HG02852 (cell line): Measurements from ENCODE around the gene SNX22.
"Not testable (repeated sequence)": the region's sequence is repeated elsewhere in the genome, so short reads cannot be mapped to it uniquely, and the experiment has no call there.

Experiments
- ATAC-seq: cut with Tn5 transposase; IDR thresholded peaks from one replicate; pipeline ENCODE4 v1.9.1; 2021; ENCODE audit warnings: mild to moderate bottlenecking, moderate library complexity; ENCODE audit not compliant: unreplicated experiment

The SNX22 gene

DNA sequence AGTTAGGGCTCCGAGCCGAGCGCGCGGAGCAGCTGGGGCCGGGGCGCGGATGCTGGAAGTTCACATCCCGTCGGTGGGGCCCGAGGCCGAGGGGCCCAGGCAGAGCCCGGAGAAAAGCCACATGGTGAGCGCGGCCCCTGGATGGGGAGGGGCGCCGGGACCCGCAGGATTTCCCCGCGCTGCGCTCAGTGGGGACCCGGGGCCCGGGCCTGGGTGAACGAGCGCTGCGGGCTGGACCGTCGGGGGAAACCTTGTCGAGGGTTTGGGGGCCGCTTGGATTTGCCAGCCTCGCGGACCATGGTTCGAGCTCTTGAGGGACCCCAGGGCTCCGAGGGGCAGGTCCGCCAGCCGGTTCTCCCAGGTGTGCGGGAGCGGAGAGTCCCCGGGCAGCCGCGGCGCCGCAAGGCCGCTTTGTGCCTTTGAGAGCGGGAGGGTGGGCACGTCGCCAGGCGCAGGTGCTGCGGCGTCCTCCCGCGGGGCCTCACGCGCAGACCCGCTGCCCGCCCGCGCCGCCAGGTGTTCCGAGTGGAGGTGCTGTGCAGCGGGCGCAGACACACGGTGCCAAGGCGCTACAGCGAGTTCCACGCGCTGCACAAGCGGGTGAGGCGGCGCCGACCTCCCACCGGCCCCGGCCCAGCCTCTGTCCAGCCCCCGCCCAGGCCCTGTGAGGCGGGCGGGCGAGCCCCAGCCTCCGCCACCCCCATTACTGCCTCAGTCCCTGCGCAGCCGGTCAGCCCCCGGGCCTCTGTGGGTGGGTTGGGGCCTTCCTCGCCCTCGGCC is at the start of gene SNX22:
SNX22 (plus strand) TSS at position 5 of the 780 bp plus-strand sequence; CDS start at position 50, 45 bp downstream.
- peak; percentile 13 for ATAC-seq

DNA sequence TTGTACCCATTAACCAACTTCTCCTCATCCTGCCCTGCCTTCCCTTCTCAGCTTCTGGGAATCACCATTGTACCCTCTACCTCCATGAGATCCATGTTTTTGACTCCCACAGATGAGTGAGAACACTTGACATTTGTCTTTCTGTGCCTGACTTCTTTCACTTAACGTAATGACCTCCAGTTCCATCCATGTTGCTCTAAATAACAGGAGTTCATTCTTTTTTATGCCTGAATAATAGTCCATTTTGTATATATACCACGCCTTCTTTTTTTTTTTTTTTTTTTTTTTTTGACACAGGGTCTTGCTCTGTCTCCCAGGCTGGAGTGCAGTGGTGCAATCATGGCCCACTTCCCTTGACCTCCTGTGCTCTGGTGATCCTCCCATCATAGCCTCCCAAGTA is 49.0 kb upstream of the SNX22 start:
- no peak for ATAC-seq

DNA sequence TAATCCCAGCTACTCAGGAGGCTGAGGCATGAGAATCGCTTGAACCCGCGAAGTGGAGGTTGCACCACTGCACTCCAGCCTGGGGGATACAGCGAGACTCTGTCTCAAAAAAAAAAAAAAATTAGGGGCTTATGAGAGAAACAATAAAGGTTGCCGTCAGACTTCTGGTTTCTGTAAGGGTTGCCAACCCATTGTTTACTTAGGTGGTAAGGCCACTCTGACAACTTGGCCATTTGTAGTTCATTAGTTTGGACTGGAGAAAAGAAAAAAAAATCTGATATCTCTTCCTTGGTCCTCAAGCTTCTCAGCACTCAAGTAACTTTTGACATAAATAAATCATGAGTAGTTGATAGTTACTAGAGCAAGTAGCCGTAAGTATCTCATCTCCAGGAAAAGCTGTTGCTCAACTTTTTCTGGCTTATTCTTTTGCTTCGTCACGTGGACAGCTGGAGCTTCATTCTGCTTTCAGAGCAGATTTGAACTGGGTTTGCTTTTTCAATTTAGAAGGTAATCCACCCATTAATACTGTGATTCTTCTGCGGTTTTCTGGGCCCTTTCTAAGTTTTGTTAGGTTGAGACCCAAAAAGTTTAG is 46.3 kb upstream of the SNX22 start:
- ATAC-seq: no peak

DNA sequence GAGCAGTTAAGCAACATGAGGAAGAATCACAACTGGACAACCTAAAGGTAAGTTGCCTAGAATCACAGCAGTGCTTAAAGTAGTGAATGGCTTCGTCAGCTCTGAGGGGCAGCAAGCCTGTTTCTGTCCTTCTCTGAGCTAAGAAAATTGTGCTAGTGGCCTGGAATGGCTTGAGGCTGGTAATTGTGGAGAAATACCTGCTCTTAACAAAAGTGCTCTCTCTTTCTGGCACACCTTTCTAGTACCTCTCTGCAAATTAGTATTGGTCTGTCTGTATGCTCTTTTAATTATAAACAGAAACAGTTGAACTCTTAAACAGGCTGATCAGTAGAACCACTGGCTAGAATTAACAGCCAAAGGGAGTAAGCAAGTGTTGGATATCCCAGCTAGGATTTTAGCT is 44.2 kb upstream of the SNX22 start:
- no peak for ATAC-seq

DNA sequence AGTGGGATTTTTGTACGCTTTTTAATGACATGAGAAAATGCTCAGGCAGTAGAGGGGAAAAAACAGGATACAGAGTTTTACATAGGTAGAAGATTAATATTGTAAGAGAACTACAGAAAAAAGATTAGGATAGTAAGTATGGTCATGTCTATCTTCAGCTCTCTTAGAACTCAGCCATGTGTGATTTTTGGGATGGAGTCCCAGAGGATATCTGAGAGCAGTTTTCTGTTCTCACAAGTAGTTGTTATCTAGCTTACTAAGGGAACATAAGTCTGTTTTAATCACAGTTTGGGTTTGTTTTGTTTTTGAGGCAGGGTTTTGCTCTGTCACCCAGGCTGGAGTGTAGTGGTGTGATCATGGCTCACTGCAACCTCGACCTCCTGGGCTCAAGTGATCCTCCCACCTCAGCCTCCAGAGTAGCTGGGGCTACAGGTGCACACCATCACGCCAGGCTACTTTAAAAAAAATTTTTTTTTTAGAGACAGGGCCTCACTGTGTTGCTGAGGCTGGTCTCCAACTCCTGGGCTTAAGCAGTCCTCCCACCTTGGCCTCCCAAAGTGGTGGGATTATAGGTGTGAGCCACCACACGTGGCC is 41.3 kb upstream of the SNX22 start:
- ATAC-seq: not testable (repeated sequence)

DNA sequence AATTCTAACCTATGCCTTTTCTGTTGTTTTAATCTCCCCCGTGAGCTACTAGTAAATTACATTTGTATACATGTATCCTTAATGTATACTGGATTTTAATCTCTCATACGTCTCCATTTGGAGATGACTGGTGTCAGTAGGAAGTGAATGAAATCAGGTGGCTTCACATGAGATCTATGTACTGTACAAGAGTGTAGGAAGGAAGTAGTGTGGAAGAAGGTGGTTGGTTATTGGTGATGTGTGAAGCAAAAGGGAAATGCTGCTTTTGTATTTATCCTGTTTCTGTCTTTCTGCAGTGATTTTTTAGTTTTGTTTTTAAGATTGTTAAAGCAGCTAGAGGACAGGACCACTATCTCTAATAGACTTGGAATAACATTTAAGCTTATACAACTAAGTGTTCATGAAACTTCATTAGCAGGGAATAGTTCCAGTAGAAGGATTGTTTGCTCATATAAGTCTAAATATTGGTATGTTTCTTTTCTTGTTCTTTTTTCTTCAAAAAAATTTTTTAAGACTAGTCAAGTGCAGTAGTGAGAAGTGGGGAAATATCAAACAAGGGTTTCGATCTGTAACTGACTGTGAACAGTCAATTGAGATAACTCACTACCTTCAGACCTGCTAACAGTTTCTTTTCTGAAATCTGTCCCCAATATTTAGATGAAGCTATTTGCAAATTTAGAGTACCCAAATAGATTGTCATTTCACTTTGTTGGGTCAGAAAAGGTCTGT is 40.4 kb upstream of the SNX22 start:
- no peak for ATAC-seq

DNA sequence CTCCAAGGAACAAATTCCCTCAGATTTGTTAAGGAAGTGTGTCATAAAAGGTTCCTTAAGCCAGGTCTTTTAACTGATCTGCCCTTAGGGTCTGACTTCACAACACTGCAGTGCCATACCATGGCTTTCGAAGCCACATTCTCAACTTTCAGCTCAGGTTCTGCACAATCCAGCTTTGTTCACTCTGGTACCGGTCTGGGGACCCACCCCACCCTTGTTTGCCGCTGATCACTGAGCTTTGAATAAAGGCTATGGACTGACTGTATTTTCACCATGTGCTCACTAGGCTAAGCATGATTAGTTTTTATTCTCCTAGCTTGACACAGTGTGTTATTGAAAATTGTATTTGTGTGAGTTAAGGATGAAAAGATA is 39.9 kb upstream of the SNX22 start:
- ATAC-seq: no peak

DNA sequence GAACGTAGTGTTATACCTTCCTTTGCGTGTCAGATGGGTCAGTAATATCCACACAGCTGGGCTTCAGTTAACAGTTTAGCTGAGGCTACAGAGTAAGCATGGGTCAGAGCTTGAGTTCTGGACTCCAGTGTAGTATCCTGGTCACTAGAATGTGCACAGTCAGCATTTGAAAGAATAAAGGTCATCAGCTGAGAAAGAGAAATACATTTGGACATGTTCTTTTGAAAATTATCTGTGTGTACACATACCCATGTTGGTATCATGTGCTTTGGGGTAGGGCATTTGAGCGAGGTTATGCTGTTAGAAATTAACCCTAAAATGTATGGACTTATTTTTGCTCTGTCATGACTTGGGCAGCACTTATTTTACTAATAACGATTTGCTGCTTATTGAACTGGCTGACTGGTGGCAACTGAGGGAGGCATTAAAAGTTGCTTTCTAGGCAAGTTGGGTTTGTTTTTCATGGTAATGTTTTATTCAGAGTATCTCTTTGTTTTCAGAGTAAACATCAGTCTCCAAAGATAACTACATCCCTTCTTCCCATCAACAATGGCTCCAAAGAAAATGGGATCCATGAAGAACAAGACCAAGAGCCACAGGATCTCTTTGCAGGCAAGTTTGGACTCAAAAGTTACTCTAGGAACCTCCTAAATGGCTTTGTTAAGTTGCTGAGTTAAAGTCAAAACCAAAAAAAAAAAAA is 39.3 kb upstream of the SNX22 start:
- no peak for ATAC-seq

DNA sequence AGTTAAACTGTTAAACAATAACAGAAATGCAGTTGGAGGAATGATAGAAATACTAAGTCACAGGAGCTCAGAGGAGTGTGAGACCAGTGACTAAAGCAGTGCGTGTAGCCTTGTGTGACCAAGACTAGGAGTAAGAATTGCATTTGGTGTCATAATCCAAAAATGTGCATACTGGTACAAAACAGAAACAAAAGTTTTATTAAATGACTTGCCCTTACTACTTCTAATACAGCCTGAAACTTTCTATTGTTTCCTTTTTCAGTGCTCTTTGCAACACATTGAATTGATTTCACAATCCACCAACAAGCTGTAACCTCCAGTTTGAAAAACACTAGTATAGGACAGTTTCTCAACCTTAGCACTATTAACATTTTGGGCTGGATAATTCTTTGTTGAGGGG is 38.6 kb upstream of the SNX22 start:
- no peak for ATAC-seq

DNA sequence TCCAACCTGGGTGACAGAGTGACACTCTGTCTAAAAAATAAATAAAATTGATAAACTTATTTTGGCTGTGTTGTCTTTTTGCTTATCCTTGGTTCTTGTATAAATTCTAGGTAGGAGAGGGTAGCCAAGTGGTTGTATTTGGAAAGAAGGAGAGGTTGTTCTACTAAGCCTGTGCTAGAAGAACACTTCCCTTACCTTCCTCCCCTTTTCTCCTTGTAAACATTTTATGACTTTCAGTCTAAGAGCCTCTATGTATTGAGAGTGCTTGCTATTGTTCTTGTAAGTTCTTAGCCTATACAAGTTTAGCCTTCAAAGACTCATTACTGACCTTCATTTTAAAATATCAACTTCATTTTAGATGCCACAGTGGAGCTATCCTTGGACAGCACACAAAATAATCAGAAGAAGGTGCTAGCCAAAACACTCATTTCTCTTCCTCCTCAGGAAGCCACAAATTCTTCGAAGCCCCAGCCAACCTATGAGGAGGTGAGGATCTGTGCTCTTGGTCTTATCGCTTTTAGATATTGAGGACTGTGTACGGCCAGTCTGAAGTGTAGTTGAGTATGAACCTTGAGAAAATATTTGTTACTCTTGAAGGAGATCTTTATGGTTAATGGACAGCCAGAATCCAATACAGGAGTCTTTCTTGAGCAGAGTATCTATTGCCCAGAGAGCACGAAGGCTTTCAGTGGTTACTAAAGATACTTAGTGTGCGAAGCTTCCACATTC is 33.6 kb upstream of the SNX22 start:
- ATAC-seq: no peak

DNA sequence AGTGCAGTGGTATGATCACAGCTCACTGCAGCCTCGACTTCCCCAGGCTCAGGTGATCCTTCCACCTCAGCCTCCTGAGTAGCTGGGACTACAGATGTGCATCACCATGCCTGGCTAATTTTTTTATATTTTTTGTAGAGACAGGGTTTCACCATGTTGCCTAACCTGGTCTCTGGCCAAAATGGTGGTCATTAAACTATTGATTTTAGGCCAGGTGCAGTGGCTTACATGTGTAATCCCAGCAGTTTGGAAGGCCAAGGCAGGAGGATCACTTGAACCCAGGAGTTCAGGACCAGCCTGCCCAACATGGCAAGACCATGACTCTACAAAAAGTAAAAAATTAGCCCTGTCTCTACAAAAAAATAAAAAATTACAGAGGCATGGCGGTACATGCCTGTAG is 31.2 kb upstream of the SNX22 start:
- not testable (repeated sequence) for ATAC-seq

DNA sequence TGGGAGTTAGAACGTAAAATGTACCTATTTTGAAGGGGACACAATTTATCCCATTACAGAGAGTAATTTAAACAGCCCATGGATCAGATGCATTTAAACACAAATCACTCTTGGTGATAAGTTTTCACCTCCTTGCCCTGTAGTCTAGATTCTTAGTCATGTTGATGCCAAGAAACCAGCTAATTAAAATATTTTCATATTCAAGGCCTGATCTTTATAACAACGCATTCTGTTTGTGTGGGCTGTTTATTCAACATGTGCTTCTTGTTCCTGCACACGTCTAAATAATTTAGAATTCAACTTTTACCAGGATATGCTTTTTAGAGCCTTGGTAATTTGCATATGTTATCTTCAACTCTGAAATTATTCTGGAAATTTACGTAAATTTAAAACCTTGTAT is 29.9 kb upstream of the SNX22 start:
- ATAC-seq: no peak

DNA sequence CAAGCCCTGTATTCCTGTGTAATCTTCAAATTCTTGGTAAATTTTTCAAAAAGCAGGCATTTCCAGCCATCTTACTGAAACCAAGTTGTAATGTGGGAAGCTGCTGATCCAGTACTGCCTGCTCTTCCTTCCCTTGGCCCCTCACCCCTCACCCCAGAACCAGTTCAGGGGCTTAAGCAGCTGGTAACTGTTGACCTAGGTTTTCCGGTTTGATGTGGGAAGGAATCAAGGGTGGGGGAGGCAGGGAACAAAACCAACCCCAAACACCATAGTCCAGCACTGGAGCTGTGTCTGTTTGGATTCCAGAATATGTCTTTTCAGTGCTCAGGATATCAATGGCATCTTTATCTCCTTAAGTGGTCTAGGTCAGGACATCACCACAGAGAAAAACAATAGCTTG is 29.1 kb upstream of the SNX22 start:
- ATAC-seq: no peak

DNA sequence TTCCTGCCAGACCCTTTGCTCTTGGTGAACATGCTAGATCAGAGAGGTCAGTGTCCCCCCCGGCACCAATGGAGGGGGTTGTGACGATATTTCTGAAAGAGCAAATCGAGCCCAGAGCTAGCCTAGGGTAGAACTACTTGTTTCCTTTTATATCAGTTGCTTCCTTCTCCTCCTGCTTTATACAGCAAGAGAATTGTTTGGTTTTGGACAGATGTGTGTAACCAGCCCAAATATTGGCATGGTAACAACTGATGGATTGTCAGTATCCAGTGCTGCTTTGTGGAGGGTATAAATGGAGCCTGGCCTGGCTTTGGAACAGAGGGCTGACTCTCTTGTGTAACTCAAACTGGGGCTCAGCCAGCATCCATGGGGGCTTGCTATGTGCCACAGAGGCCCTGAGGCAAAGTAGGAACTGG is 28.6 kb upstream of the SNX22 start:
- ATAC-seq: no peak

DNA sequence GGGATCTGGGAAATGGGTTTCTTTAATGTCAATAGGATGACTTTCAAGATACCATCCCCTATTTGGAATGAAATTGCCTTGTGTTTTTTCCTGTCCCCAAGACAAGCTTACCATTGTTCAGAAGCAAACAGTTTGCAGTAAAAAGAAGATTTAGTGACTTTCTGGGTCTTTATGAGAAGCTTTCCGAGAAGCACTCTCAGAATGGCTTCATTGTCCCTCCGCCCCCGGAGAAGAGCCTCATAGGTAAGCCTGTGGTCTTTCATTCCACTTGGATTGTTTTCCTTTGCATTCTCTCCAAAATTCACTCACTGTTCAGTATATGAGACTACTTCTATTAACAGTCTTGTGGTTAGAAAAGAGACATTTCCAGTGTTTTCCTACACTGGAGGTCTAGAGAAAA is 25.6 kb upstream of the SNX22 start:
- no peak for ATAC-seq

DNA sequence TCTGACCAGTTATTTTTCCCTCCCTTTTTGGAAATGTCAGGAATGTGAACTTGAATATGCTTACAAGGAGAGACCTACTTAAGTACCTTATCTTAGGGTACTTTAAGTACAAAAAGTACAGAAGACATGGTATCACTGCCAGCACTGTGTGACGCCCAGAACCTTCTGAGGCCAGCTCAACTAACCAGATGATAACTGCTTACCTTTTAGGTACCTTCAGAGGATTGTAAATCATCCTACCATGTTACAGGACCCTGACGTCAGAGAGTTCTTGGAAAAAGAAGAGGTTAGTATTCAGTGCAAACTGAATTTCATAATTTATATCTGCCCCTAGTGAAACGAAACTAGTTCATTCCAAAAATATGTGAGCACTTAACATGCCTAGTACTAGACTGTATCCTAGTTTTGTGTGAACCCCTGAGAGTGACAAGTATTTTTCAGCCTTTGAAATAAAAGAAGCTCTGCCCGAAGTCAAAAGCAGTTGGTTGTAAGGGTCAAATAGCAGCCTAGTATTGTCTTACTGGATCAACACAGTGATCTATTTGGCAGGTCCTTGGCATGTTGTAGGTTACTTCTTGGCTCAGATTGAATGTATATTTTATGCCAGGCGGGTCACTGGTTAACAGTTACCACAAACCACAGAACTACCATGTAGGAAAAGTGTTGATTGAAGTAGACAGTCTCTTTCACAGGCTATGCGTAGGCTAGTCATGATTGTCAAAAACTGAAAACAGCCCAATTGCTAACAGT is 23.8 kb upstream of the SNX22 start:
- ATAC-seq: no peak

DNA sequence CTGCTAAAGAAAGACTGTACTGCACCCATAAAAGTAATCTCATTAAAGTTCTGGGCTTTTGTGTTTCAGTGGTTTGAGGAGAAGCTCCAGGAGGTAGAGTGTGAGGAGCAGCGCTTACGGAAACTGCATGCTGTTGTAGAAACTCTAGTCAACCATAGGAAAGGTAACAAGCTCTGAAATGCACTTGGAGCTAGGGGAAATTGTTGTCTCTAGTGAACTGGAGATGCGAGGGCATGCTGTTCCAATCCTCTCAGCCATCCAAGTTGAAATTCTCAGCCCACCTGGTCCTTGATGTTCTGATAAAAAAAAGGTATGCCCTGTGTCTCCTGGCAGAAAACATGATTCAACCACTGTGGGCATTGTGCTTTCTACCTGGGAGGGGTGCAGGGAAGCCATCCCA is 21.4 kb upstream of the SNX22 start:
- no peak for ATAC-seq

DNA sequence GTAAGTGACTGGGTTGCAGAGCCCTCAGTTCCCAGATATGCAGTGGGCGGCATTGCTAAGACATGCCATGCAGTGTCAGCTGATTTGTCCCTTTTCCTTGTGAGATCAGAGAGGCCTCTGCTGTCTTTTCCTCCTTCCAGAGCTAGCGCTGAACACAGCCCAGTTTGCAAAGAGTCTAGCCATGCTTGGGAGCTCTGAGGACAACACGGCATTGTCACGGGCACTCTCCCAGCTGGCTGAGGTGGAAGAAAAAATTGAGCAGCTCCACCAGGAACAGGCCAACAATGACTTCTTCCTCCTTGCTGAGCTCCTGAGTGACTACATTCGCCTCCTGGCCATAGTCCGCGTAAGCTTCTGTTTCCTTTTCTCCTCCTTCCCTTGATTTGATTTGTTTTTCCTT is 20.0 kb upstream of the SNX22 start:
- no peak for ATAC-seq

DNA sequence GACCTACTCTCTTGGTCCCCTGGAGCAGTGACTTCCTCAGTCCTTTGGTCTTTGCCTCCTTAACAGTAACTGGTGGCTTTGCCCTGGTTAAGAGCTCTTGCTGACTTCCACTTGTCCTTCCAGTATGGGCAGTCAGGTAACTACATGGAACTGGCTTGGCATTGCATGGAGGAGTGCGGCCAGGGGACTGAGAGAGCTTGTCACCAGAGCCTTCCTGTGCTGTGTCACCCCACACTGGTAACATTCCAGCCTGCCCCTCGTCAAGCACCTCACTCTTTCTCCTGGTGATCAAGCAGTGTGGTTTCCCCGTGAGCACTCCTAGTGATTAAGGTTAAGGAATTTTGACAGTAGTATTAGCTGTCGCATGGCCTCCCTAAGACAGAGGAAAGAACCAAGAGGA is 19.3 kb upstream of the SNX22 start:
- no peak for ATAC-seq
